GM12878 (cell line): ENCODE results near the gene AUNIP. TPM values are rescaled to one million over a fixed set of nuclear protein-coding genes. Genes with fewer than 3 reads are reported as not detected.

Source experiments
- ATAC-seq: fragments of 200-7000 bp; cut with Tn5 transposase; 3 replicates; pipeline ENCODE4 v1.9.1; 2020; ENCODE audit warnings: mild to moderate bottlenecking, moderate library complexity
- BruUV-seq: library from RNA; stranded (reverse); fragments of 400-500 nt; replicated peaks from 2 replicates; lab custom pipeline; 2021; lab: Mats Ljungman, UMichigan
- CTCF ChIA-PET: fragments of 300-600 bp; sonication (Branson Sonifier 250); formaldehyde crosslinking; extraction: SDS; loops from one replicate; lab custom pipeline; 2021; ENCODE audit warnings: inconsistent platforms; lab: Yijun Ruan, JAX
- POLR2A ChIA-PET: fragments of 350-600 bp; formaldehyde crosslinking; extraction: SDS; loops from one replicate; lab custom pipeline; 2021; ENCODE audit warnings: inconsistent platforms; lab: Charles Lee
- RAD21 ChIA-PET: fragments of 300-600 bp; sonication (Branson Sonifier 250); formaldehyde crosslinking; loops from one replicate; lab custom pipeline; 2023; ENCODE audit warnings: antibody characterized with exemption; ENCODE audit not compliant: unreplicated experiment; lab: Charles Lee
- SMC1A ChIA-PET: fragments of 300-600 bp; sonication (Branson Sonifier 250); formaldehyde crosslinking; loops from one replicate; lab custom pipeline; 2023; ENCODE audit not compliant: unreplicated experiment, uncharacterized antibody; lab: Charles Lee
- DNase-seq: peaks from one replicate; pipeline ENCODE4 v3.0.0-alpha.2; 2011; ENCODE audit warnings: low read depth, low spot score
- FAIRE-seq: peaks from 3 replicates; lab custom pipeline; 2011; peaks lifted over from hg19 to GRCh38; lab: Jason Lieb, UNC
- H2AFZ ChIP-seq: 2 replicates; pipeline ENCODE4 v1.6.0; 2011; ENCODE audit warnings: low read depth, low read length, control low read depth; ENCODE audit not compliant: control insufficient read depth
- H3K27ac ChIP-seq: 2 replicates; pipeline ENCODE4 v1.5.1; 2011; ENCODE audit warnings: control low read depth; ENCODE audit not compliant: control insufficient read depth, insufficient read depth
- H3K27me3 ChIP-seq, 2 experiments: replicated peaks in 1 of 2; 2 replicates each; pipeline versions ENCODE4 v1.6.0 to v1.6.1; 2011; ENCODE audit warnings: low read length in 1 of 2; ENCODE audit not compliant: control insufficient read depth in 2 of 2, insufficient read depth in 2 of 2
- H3K36me3 ChIP-seq, 2 experiments: 2 replicates each; pipeline ENCODE4 v1.5.1; 2011; ENCODE audit warnings: low read length in 1 of 2; ENCODE audit not compliant: control insufficient read depth in 2 of 2, insufficient read depth in 2 of 2
- H3K4me1 ChIP-seq: 2 replicates; pipeline ENCODE4 v1.6.1; 2011; ENCODE audit warnings: mild to moderate bottlenecking, low read length, moderate library complexity, mixed read lengths; ENCODE audit not compliant: control insufficient read depth, insufficient read depth
- H3K4me2 ChIP-seq: 2 replicates; pipeline ENCODE4 v1.6.0; 2011; ENCODE audit warnings: control low read depth; ENCODE audit not compliant: control insufficient read depth, insufficient read depth
- H3K4me3 ChIP-seq: fragments of 200-600 bp; sonication (generic); 2 replicates; pipeline ENCODE4 v1.5.1; 2016
- H3K79me2 ChIP-seq: 2 replicates; pipeline ENCODE4 v1.6.0; 2011; ENCODE audit warnings: low read length; ENCODE audit not compliant: control insufficient read depth, insufficient read depth
- H3K9ac ChIP-seq: 2 replicates; pipeline ENCODE4 v1.8.0; 2011; ENCODE audit warnings: low read length, control low read depth, mixed read lengths; ENCODE audit not compliant: control insufficient read depth, insufficient read depth
- H3K9me3 ChIP-seq: replicated peaks from 3 replicates; pipeline ENCODE4 v1.5.1; 2011; ENCODE audit warnings: mild to moderate bottlenecking, low read length; ENCODE audit not compliant: control insufficient read depth, insufficient read depth
- H4K20me1 ChIP-seq: 2 replicates; pipeline ENCODE4 v1.6.0; 2011; ENCODE audit not compliant: control insufficient read depth, insufficient read depth
- ATF7 ChIP-seq: fragments of 450-650 bp; IDR thresholded peaks from 2 replicates; pipeline ENCODE4 v1.6.1; 2016; ENCODE audit warnings: low read depth, mild to moderate bottlenecking
- IKZF2 ChIP-seq, 2 experiments: fragments of 450-650 bp; IDR thresholded peaks; 2 replicates each; pipeline ENCODE4 v1.6.1; 2017; ENCODE audit warnings: mild to moderate bottlenecking in 2 of 2, moderate library complexity in 2 of 2
- JUNB ChIP-seq: IDR thresholded peaks from 2 replicates; pipeline ENCODE4 v1.6.1; 2016; ENCODE audit warnings: antibody characterized with exemption, mild to moderate bottlenecking
- PAX5 ChIP-seq: IDR thresholded peaks from 2 replicates; pipeline ENCODE4 v1.6.1; 2011; ENCODE audit warnings: low read depth, low read length, borderline replicate concordance
- ZSCAN29 ChIP-seq: fragments of 450-650 bp; IDR thresholded peaks from 2 replicates; pipeline ENCODE4 v1.6.1; 2017; ENCODE audit warnings: mild to moderate bottlenecking, moderate library complexity
- WGBS: methylation state at CpG from one replicate; pipeline ENCODE4 v1.1.6; 2016; ENCODE audit warnings: low lambda C conversion rate; ENCODE audit not compliant: insufficient replicate concordance, insufficient coverage; ENCODE audit errors: missing lambda C conversion rate; 5-methylcytosine and 5-hydroxymethylcytosine counted together
- in situ Hi-C: fragments of 300-500 bp; cut with MboI; formaldehyde crosslinking; loops from 9 replicates; pipeline ENCODE4 v1.14.3; 2018; ENCODE audit warnings: mixed read lengths
- intact Hi-C: fragments of 100-400 bp; cut with micrococcal nuclease; formaldehyde crosslinking; loops from one replicate; pipeline ENCODE4 v1.14.2; 2022; ENCODE audit not compliant: unreplicated experiment
- polyA plus RNA-seq, 11 experiments: library from polyadenylated mRNA; depleted of rRNA in 4 of 11; unstranded in 6 of 11; stranded (reverse) in 5 of 11; fragments of >200 nt; fragmentation: Nextera tagmentation in 4 of 11; fragmentation: Illumina TruSeq in 1 of 11; extraction: Ambion mirVana in 4 of 11; extraction: Trizol in 1 of 11; gene quantifications; 1 replicate in 1 of 11; 2 replicates in 10 of 11; pipeline versions ENCODE4 v1.2.1 to v1.2.3, GENCODE V29; 2011 to 2016; ENCODE audit warnings: inconsistent platforms in 2 of 11, missing spikeins in 2 of 11, low read depth in 1 of 11
- total RNA-seq, 4 experiments: library from RNA; depleted of rRNA in 3 of 4; stranded (reverse); fragments of >200 nt in 3 of 4; fragmentation: Illumina TruSeq in 1 of 4; extraction: Trizol in 1 of 4; gene quantifications; 2 replicates each; pipeline versions ENCODE4 v1.2.1 to v1.2.3, GENCODE V29; 2013 to 2021
- TF ChIP-seq, protein P1 (sequence below): fragments of 450-650 bp; conservative IDR thresholded peaks from 2 replicates; pipeline ENCODE4 v1.6.1; 2017; ENCODE audit warnings: mild to moderate bottlenecking, moderate library complexity

The AUNIP gene
- total and polyA plus RNA-seq, 10 of the 15 experiments (the other 5 are each of a cell fraction or from before 2014, with no cell fraction given): 3.9 to 20.0 (median 12.7) TPM

- TF ChIP-seq, protein P1, sequence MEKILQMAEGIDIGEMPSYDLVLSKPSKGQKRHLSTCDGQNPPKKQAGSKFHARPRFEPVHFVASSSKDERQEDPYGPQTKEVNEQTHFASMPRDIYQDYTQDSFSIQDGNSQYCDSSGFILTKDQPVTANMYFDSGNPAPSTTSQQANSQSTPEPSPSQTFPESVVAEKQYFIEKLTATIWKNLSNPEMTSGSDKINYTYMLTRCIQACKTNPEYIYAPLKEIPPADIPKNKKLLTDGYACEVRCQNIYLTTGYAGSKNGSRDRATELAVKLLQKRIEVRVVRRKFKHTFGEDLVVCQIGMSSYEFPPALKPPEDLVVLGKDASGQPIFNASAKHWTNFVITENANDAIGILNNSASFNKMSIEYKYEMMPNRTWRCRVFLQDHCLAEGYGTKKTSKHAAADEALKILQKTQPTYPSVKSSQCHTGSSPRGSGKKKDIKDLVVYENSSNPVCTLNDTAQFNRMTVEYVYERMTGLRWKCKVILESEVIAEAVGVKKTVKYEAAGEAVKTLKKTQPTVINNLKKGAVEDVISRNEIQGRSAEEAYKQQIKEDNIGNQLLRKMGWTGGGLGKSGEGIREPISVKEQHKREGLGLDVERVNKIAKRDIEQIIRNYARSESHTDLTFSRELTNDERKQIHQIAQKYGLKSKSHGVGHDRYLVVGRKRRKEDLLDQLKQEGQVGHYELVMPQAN: no peak
Observed at GRCh38 chr1:25845664-25846063, 13.6 kb downstream of the AUNIP start (continued).

GRCh38 chr1:25844536-25845337, 14.5 kb downstream of the AUNIP start:
- TF ChIP-seq ATF7: peak; percentile 59
- TF ChIP-seq IKZF2 (IDR thresholded peaks at IDR 0.05): peak; percentile 44 to 53; a peak in 2 of 4 replicates
- 0 out of 2 replicates have a peak, but pooled peaks have one; percentile 56 for TF ChIP-seq PAX5
- TF ChIP-seq ZSCAN29: no peak
- peak; percentile 25; the same call in 1 of the 2 replicates for TF ChIP-seq JUNB
- Histone ChIP-seq H3K9me3 (no peaks in the 10 kb centered on the region), H3K9ac (no peak overlapping the region), H3K36me3 (no peaks in the 10 kb centered on the region), H3K27ac (peak overlapping the region; percentile 29), H2AFZ (peak overlapping the region; percentile 20), H4K20me1 (no peaks in the 10 kb centered on the region), H3K4me1 (peaks cover 8% of the 10 kb centered on the region; the same call in 1 of the 2 replicates), H3K27me3 (no peaks in the 10 kb centered on the region), H3K4me2 (0 out of 2 replicates have a peak overlapping the region, but pooled peaks have one; percentile 34), H3K79me2 (peaks cover 2% of the 10 kb centered on the region), H3K4me3 (no peak overlapping the region)
- WGBS: 33% methylated on average over 3 of the region's 3 CpGs
- intact Hi-C loops (no loop called here), in situ Hi-C loops (no loop called here)
- DNase-seq (no peak), ATAC-seq (peak; percentile 95), FAIRE-seq (no peak)
- CTCF ChIA-PET: interaction anchor here (0.7 to 2.8 kb wide), 10 partner anchors 9 to 219 kb away, joined by 3 to 15 read pairs (median 4); partner anchors contain the start of genes PAFAH2 and STMN1
- RAD21 ChIA-PET: interaction anchor here (0.9 to 2.0 kb wide), 2 partner anchors 153 to 431 kb away, joined by 3 to 8 read pairs; partner anchors contain the start of gene PAFAH2
- SMC1A ChIA-PET: interaction anchor here (0.7 to 2.2 kb wide), 11 partner anchors 9 to 152 kb away, joined by 3 to 11 read pairs (median 4); partner anchors contain the start of gene PAFAH2
- POLR2A ChIA-PET: interaction anchor here (1.0 to 1.8 kb wide), 5 partner anchors 10 to 153 kb away, joined by 3 to 7 read pairs (median 4); partner anchors contain the start of gene PAFAH2
- BruUV-seq: no TSS peak
